H1 (cell line): Measurements from ENCODE around the gene CHRM3. TPM values are rescaled to one million over a fixed set of nuclear protein-coding genes. Genes with fewer than 3 reads are reported as not detected.

ENCODE experiments used
- CTCF ChIA-PET: fragments of 300-600 bp; sonication (Branson Sonifier 250); formaldehyde crosslinking; loops from one replicate; lab custom pipeline; 2021; ENCODE audit not compliant: partially characterized antibody; lab: Charles Lee
- POLR2A ChIA-PET: fragments of 300-600 bp; sonication (Branson Sonifier 250); formaldehyde crosslinking; loops from one replicate; lab custom pipeline; 2021; ENCODE audit warnings: inconsistent platforms; ENCODE audit not compliant: partially characterized antibody; lab: Charles Lee
- DNase-seq, 2 experiments: peaks; one replicate each; pipeline versions ENCODE4 v3.0.0 to v3.0.0-alpha.2; 2010 to 2022; ENCODE audit warnings: low spot score in 2 of 2, low read depth in 1 of 2, mixed read lengths in 1 of 2
- FAIRE-seq: peaks from 2 replicates; lab custom pipeline; 2011; peaks lifted over from hg19 to GRCh38; lab: Jason Lieb, UNC
- H2AFZ ChIP-seq: 2 replicates; pipeline ENCODE4 v1.8.1; 2012; ENCODE audit warnings: low read length, inconsistent platforms
- H2AK5ac ChIP-seq: 2 replicates; pipeline ENCODE4 v1.6.1; 2013; ENCODE audit warnings: low read depth, low read length
- H2BK120ac ChIP-seq: replicated peaks from 2 replicates; pipeline ENCODE3; 2013; ENCODE audit warnings: low read depth, low read length, inconsistent platforms
- H2BK12ac ChIP-seq: 2 replicates; pipeline ENCODE4 v1.6.1; 2013; ENCODE audit warnings: low read depth, low read length
- H2BK15ac ChIP-seq: 2 replicates; pipeline ENCODE4 v1.6.1; 2013; ENCODE audit warnings: low read length
- H2BK20ac ChIP-seq: 2 replicates; pipeline ENCODE4 v1.6.1; 2013; ENCODE audit warnings: low read length
- H2BK5ac ChIP-seq: 2 replicates; pipeline ENCODE4 v1.6.1; 2013; ENCODE audit warnings: low read depth, low read length
- H3K14ac ChIP-seq: 2 replicates; pipeline ENCODE4 v1.6.1; 2013; ENCODE audit warnings: inconsistent platforms; ENCODE audit not compliant: insufficient read length
- H3K18ac ChIP-seq: 2 replicates; pipeline ENCODE4 v1.6.1; 2013; ENCODE audit warnings: low read length; ENCODE audit errors: extremely low read depth
- H3K23ac ChIP-seq: 2 replicates; pipeline ENCODE4 v1.6.1; 2013; ENCODE audit warnings: inconsistent platforms; ENCODE audit not compliant: insufficient read length
- H3K23me2 ChIP-seq: 2 replicates; pipeline ENCODE4 v1.6.1; 2013; ENCODE audit warnings: low read depth, low read length
- H3K27ac ChIP-seq: 2 replicates; pipeline ENCODE4 v1.6.1; 2011; ENCODE audit warnings: low read depth, low read length, inconsistent platforms
- H3K27me3 ChIP-seq, 4 experiments: replicated peaks in 1 of 4; 1 replicate in 1 of 4; 2 replicates in 3 of 4; pipeline versions ENCODE4 v1.6.1 to v1.8.1; 2011 to 2013; ENCODE audit warnings: low read length in 3 of 4, mild to moderate bottlenecking in 3 of 4, inconsistent platforms in 2 of 4, mixed read lengths in 2 of 4, moderate library complexity in 1 of 4; ENCODE audit not compliant: control insufficient read depth in 3 of 4, insufficient read depth in 3 of 4; ENCODE audit errors: extremely low read depth in 1 of 4
- H3K36me3 ChIP-seq, 4 experiments: 2 replicates each; pipeline versions ENCODE4 v1.6.1 to v1.8.1; 2011 to 2013; ENCODE audit warnings: mild to moderate bottlenecking in 4 of 4, low read length in 3 of 4, moderate library complexity in 2 of 4, control low read depth in 1 of 4, inconsistent platforms in 1 of 4; ENCODE audit not compliant: insufficient read depth in 4 of 4, control insufficient read depth in 2 of 4
- H3K4ac ChIP-seq: replicated peaks from 2 replicates; pipeline ENCODE3; 2013; ENCODE audit warnings: low read length, low read depth, mixed read lengths, inconsistent platforms; ENCODE audit not compliant: insufficient read length
- H3K4me1 ChIP-seq, 4 experiments: replicated peaks in 1 of 4; 1 replicate in 1 of 4; 2 replicates in 3 of 4; pipeline versions ENCODE4 v1.6.1 to v1.8.1; 2011 to 2013; ENCODE audit warnings: low read length in 3 of 4, inconsistent platforms in 2 of 4, mixed read lengths in 1 of 4; ENCODE audit not compliant: insufficient read depth in 4 of 4, control insufficient read depth in 3 of 4
- H3K4me2 ChIP-seq, 2 experiments: 2 replicates each; pipeline versions ENCODE4 v1.6.1 to v1.8.1; 2011 to 2013; ENCODE audit warnings: low read depth in 2 of 2, low read length in 2 of 2, control low read depth in 1 of 2, inconsistent platforms in 1 of 2, mild to moderate bottlenecking in 1 of 2; ENCODE audit not compliant: insufficient read depth in 1 of 2
- H3K4me3 ChIP-seq, 4 experiments: fragments of 200-600, 300-600 bp in 1 of 4; sonication (generic), shearing (Covaris generic), sonication (Bioruptor Twin) in 1 of 4; 2 replicates each; pipeline versions ENCODE4 v1.5.1 to v1.8.1; 2011 to 2016; ENCODE audit warnings: low read length in 4 of 4, low read depth in 3 of 4, control low read depth in 2 of 4, inconsistent platforms in 2 of 4, mild to moderate bottlenecking in 2 of 4, mixed read lengths in 1 of 4, moderate library complexity in 1 of 4; ENCODE audit not compliant: insufficient read depth in 2 of 4; ENCODE audit errors: extremely low read depth in 1 of 4
- H3K56ac ChIP-seq: replicated peaks from 2 replicates; pipeline ENCODE3; 2013; ENCODE audit warnings: low read depth, mild to moderate bottlenecking, mixed read lengths, low read length, inconsistent platforms; ENCODE audit not compliant: insufficient read length
- H3K79me1 ChIP-seq: 2 replicates; pipeline ENCODE4 v1.6.1; 2013; ENCODE audit warnings: low read depth, low read length, control low read depth
- H3K79me2 ChIP-seq, 2 experiments: 2 replicates each; pipeline versions ENCODE4 v1.6.1 to v1.8.1; 2012 to 2013; ENCODE audit warnings: low read length in 2 of 2, mild to moderate bottlenecking in 2 of 2, inconsistent platforms in 1 of 2; ENCODE audit not compliant: insufficient read depth in 2 of 2, control insufficient read depth in 1 of 2
- H3K9ac ChIP-seq, 4 experiments: replicated peaks in 1 of 4; 1 replicate in 1 of 4; 2 replicates in 3 of 4; pipeline versions ENCODE4 v1.6.1 to v1.8.1; 2011 to 2013; ENCODE audit warnings: low read depth in 3 of 4, low read length in 3 of 4, control low read depth in 2 of 4, mild to moderate bottlenecking in 2 of 4, moderate library complexity in 2 of 4, inconsistent platforms in 1 of 4; ENCODE audit errors: extremely low read depth in 1 of 4
- H3K9me3 ChIP-seq, 2 experiments: 2 replicates each; pipeline versions ENCODE4 v1.6.1 to v1.8.1; 2012 to 2013; ENCODE audit warnings: mild to moderate bottlenecking in 2 of 2, moderate library complexity in 2 of 2, control low read depth in 1 of 2, inconsistent platforms in 1 of 2, low read depth in 1 of 2, low read length in 1 of 2, mixed read lengths in 1 of 2; ENCODE audit not compliant: insufficient read depth in 2 of 2
- H4K20me1 ChIP-seq, 2 experiments: replicated peaks in 1 of 2; 2 replicates each; pipeline versions ENCODE3 to v1.8.1; 2011 to 2013; ENCODE audit warnings: inconsistent platforms in 2 of 2, low read length in 2 of 2, mild to moderate bottlenecking in 1 of 2; ENCODE audit not compliant: insufficient read depth in 2 of 2, control insufficient read depth in 1 of 2
- H4K5ac ChIP-seq: 2 replicates; pipeline ENCODE4 v1.6.1; 2013; ENCODE audit warnings: low read length, low read depth, mixed read lengths, inconsistent platforms; ENCODE audit not compliant: insufficient read length
- H4K8ac ChIP-seq: 2 replicates; pipeline ENCODE4 v1.8.0; 2013; ENCODE audit warnings: mild to moderate bottlenecking, moderate library complexity, low read length, inconsistent platforms; ENCODE audit not compliant: insufficient read depth; ENCODE audit errors: extremely low read depth
- H4K91ac ChIP-seq: replicated peaks from 2 replicates; pipeline ENCODE3; 2013; ENCODE audit warnings: low read length, mixed read lengths, inconsistent platforms; ENCODE audit not compliant: insufficient read length
- CEBPB ChIP-seq: IDR thresholded peaks from 2 replicates; pipeline ENCODE4 v1.6.1; 2012; ENCODE audit warnings: low read depth, low read length
- EZH2 ChIP-seq: fragments of 200-600 bp; sonication (generic); IDR thresholded peaks from 2 replicates; pipeline ENCODE4 v1.7.1; 2012; ENCODE audit warnings: low read depth, mild to moderate bottlenecking, moderate library complexity, low read length, inconsistent platforms; ENCODE audit not compliant: severe bottlenecking
- JUN ChIP-seq: IDR thresholded peaks from 2 replicates; pipeline ENCODE4 v1.6.1; 2011; ENCODE audit warnings: low read depth, mild to moderate bottlenecking, improper control_type of control experiment, low read length
- POLR2A ChIP-seq, 2 experiments: IDR thresholded peaks; 1 replicate in 1 of 2; 2 replicates in 1 of 2; pipeline ENCODE4 v1.6.1; 2011; ENCODE audit warnings: low read depth in 2 of 2, low read length in 2 of 2, mild to moderate bottlenecking in 2 of 2; ENCODE audit errors: control extremely low read depth in 1 of 2
- POU5F1 ChIP-seq: IDR thresholded peaks from 2 replicates; pipeline ENCODE4 v1.6.1; 2011; ENCODE audit warnings: low read depth, mild to moderate bottlenecking, low read length, moderate library complexity
- SAP30 ChIP-seq: fragments of 300-600 bp; sonication (generic); IDR thresholded peaks from 2 replicates; pipeline ENCODE4 v1.7.1; 2012; ENCODE audit warnings: low read length, moderate library complexity, mild to moderate bottlenecking, inconsistent platforms; ENCODE audit not compliant: insufficient read depth, insufficient replicate concordance
- SIN3A ChIP-seq, 2 experiments: IDR thresholded peaks in 1 of 2; conservative IDR thresholded peaks in 1 of 2; 2 replicates each; pipeline ENCODE4 v1.6.1; 2011 to 2012; ENCODE audit warnings: low read length in 2 of 2, improper control_type of control experiment in 1 of 2, low read depth in 1 of 2, mild to moderate bottlenecking in 1 of 2
- SIX5 ChIP-seq: IDR thresholded peaks from 2 replicates; pipeline ENCODE4 v1.6.1; 2011; ENCODE audit warnings: mild to moderate bottlenecking, low read depth, low read length
- SRF ChIP-seq: IDR thresholded peaks from 2 replicates; pipeline ENCODE4 v1.6.1; 2011; ENCODE audit warnings: mild to moderate bottlenecking, low read depth, low read length, moderate library complexity
- SUZ12 ChIP-seq: fragments of 200-600 bp; sonication (generic); IDR thresholded peaks from 2 replicates; pipeline ENCODE4 v1.6.1; 2012; ENCODE audit warnings: mild to moderate bottlenecking, inconsistent platforms, low read length, moderate library complexity, mixed read lengths
- TBP ChIP-seq: IDR thresholded peaks from 2 replicates; pipeline ENCODE4 v1.6.1; 2011; ENCODE audit warnings: low read depth, low read length, improper control_type of control experiment
- TCF12 ChIP-seq: IDR thresholded peaks from 2 replicates; pipeline ENCODE4 v1.6.1; 2011; ENCODE audit warnings: low read depth, mild to moderate bottlenecking, low read length
- WGBS, 2 experiments: shearing (Covaris generic) in 1 of 2; methylation state at CpG; one replicate each; pipeline versions ENCODE4 v1.1.6 to v1.1.7; 2013 to 2015; ENCODE audit warnings: low lambda C conversion rate in 2 of 2, mixed read lengths in 2 of 2, inconsistent platforms in 1 of 2, low coverage in 1 of 2, missing lambda C conversion rate in 1 of 2; ENCODE audit not compliant: insufficient replicate concordance in 2 of 2, insufficient coverage in 1 of 2, insufficient read length in 1 of 2; ENCODE audit errors: extremely low coverage in 1 of 2, missing lambda C conversion rate in 1 of 2; 5-methylcytosine and 5-hydroxymethylcytosine counted together
- polyA plus RNA-seq, 7 experiments: library from polyadenylated mRNA; depleted of rRNA in 3 of 7; stranded (reverse) in 5 of 7; unstranded in 2 of 7; fragments of >200 nt in 5 of 7; fragments of 200-250 nt in 2 of 7; gene quantifications; 1 replicate in 5 of 7; 2 replicates in 1 of 7; 4 replicates in 1 of 7; pipeline versions ENCODE4 v1.2.1 to v1.2.3, GENCODE V29; 2011 to 2013; ENCODE audit warnings: missing spikeins in 2 of 7, mixed read lengths in 2 of 7
- total RNA-seq: library from RNA; stranded (reverse); fragmentation: NEBNext Ultra II Directional; extraction: Animal tissue kit (Norgen Biotek cat#: 25700); gene quantifications from 2 replicates; pipeline ENCODE4 v1.2.1, GENCODE V29; 2021

CHRM3 gene
- total and polyA plus RNA-seq, 2 of the 8 experiments (the other 6 are each of a cell fraction or from before 2014, with no cell fraction given), result 3.3 to 5.0 TPM

DNA sequence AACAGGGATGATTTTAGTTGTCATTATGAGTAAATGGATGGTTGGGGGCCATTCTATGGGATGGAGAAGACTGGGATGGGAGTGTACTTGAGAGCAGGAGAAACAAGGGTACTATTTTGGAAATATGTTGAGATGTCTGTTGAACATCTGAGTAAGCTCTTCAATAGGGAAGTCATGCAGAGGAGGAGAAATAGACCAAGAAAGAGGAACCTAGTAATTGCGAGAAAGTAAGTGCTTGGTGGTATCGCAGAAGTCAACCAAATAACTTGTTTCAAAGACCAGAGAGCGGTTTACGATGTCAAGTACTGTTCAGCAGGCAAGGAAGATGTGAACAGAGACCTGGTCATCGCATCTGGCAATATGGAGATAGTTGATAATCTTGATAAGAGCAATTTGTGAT, 22.4 kb upstream of the CHRM3 start:
- no peak overlapping the region for H3K4me3 ChIP-seq
- H3K9ac ChIP-seq, result no peak overlapping the region
- H2BK5ac ChIP-seq, result no peak overlapping the region
- POLR2A ChIA-PET, result no interaction called here
- no peak overlapping the region for H4K91ac ChIP-seq
- no peak overlapping the region for H2BK20ac ChIP-seq
- no peak for DNase-seq
- no peak overlapping the region for H4K5ac ChIP-seq
- no peak overlapping the region for H3K56ac ChIP-seq
- no peaks in the 10 kb centered on the region for H3K36me3 ChIP-seq
- H4K8ac ChIP-seq, result no peak overlapping the region
- H3K79me1 ChIP-seq, result no peaks in the 10 kb centered on the region
- H2AFZ ChIP-seq, result no peak overlapping the region
- CTCF ChIA-PET, result interaction anchor here (0.8 to 2.3 kb wide), 6 partner anchors 8 to 312 kb away, joined by 3 to 6 read pairs (median 4); no protein-coding TSS in a partner anchor
- H3K18ac ChIP-seq, result no peak overlapping the region
- H3K4ac ChIP-seq, result no peak overlapping the region
- H3K4me2 ChIP-seq, result no peak overlapping the region
- H3K27ac ChIP-seq, result no peak overlapping the region
- H2AK5ac ChIP-seq, result no peak overlapping the region
- no peaks in the 10 kb centered on the region for H3K79me2 ChIP-seq
- H2BK12ac ChIP-seq, result no peak overlapping the region
- no peak overlapping the region for H3K23ac ChIP-seq
- no peaks in the 10 kb centered on the region for H3K27me3 ChIP-seq
- WGBS, 2 experiments, result 98% methylated on average over 5 of the region's 5 CpGs; no CpG with 5 or more reads in 1 of the 2 experiments
- no peak overlapping the region for H2BK120ac ChIP-seq
- TF ChIP-seq SIN3A (conservative IDR thresholded peaks at IDR 0.05 in 1 of 2, IDR thresholded peaks at IDR 0.05 in 1 of 2; ENCODE audit: low read depth in 1 of 2, low read length in 2 of 2) (no peak), POU5F1 (no peak), SAP30 (no peak), POLR2A (IDR thresholded peaks at IDR 0.05; ENCODE audit: control extremely low read depth in 1 of 2, low read depth in 2 of 2, low read length in 2 of 2) (no peak), SIX5 (no peak), CEBPB (no peak), JUN (no peak), SRF (no peak), TBP (no peak), SUZ12 (no peak), TCF12 (no peak), EZH2 (no peak)
- no peaks in the 10 kb centered on the region for H4K20me1 ChIP-seq
- no peaks in the 10 kb centered on the region for H3K9me3 ChIP-seq
- no peak overlapping the region for H3K14ac ChIP-seq
- H2BK15ac ChIP-seq, result no peak overlapping the region
- no peaks in the 10 kb centered on the region for H3K23me2 ChIP-seq
- no peaks in the 10 kb centered on the region; a peak in 1 of 7 replicates for H3K4me1 ChIP-seq
- FAIRE-seq, result no peak
